ENCODE results near the gene GABRE. TPM values are rescaled to one million over a fixed set of nuclear protein-coding genes. Genes with fewer than 3 reads are reported as not detected.
"Not testable (repeated sequence)": the region's sequence is repeated elsewhere in the genome, so short reads cannot be mapped to it uniquely, and the experiment has no call there.

The GABRE gene
- total RNA-seq, 1 donor from 2014 or later, result not detected

DNA sequence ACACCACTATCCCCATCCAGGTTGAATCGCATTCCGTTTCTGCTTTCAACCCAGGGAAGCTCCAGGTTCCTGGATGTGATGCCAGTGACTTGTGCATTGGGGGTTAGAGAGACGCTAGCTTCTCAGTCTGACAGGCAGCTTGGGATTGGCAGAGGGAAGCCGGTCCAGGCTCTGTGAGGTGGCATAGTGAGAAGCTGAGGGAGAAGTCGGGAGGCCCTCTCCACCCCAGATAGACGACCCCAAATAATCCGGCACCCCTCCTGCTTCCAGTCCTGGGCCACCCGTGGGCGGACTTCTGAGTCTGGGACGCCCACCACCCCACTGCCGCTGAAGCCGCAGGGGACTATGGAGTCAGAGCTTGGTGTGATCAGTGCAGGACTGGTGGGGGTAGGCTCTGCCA, 54.4 kb downstream of the GABRE start:
- no peaks in the 10 kb centered on the region for H3K4me1 Mint-ChIP-seq (ENCODE audit: low read depth, unreplicated experiment)
- TF ChIP-seq, protein P1, sequence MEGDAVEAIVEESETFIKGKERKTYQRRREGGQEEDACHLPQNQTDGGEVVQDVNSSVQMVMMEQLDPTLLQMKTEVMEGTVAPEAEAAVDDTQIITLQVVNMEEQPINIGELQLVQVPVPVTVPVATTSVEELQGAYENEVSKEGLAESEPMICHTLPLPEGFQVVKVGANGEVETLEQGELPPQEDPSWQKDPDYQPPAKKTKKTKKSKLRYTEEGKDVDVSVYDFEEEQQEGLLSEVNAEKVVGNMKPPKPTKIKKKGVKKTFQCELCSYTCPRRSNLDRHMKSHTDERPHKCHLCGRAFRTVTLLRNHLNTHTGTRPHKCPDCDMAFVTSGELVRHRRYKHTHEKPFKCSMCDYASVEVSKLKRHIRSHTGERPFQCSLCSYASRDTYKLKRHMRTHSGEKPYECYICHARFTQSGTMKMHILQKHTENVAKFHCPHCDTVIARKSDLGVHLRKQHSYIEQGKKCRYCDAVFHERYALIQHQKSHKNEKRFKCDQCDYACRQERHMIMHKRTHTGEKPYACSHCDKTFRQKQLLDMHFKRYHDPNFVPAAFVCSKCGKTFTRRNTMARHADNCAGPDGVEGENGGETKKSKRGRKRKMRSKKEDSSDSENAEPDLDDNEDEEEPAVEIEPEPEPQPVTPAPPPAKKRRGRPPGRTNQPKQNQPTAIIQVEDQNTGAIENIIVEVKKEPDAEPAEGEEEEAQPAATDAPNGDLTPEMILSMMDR (IDR thresholded peaks at IDR 0.05; ENCODE audit: partially characterized antibody, unreplicated experiment), result no peak
- H3K9me3 Mint-ChIP-seq (ENCODE audit: unreplicated experiment), result no peaks in the 10 kb centered on the region
- no peak overlapping the region for H3K4me3 Mint-ChIP-seq (ENCODE audit: unreplicated experiment)
- no peak for DNase-seq
- H3K27me3 Mint-ChIP-seq (ENCODE audit: unreplicated experiment), result no peaks in the 10 kb centered on the region
- no peaks in the 10 kb centered on the region for H3K36me3 Mint-ChIP-seq (ENCODE audit: unreplicated experiment)
- no peak overlapping the region for H3K27ac Mint-ChIP-seq (ENCODE audit: unreplicated experiment)

DNA sequence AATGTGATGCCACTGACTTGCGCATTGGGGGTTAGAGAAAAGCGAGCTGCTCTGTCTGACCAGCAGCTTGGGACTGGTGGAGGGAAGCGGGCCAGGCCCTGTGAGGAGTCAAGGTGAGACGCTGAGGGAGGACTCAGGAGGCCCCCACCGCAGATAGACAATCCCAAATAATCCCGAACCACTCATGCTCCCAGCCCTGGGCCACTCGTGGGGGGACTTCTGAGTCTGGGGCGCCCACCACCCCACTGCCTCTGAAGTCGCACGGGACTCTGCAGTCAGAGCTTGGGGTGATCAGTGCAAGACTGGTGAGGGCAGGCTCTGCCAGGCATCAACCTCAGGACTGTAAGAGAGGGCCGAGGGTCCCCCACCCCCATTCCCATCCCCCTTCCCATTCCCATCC, 54.9 kb downstream of the GABRE start:
- TF ChIP-seq, protein P1 (IDR thresholded peaks at IDR 0.05; ENCODE audit: partially characterized antibody, unreplicated experiment), result no peak
- Mint-ChIP-seq H3K27ac (ENCODE audit: unreplicated experiment) (no peak overlapping the region), H3K27me3 (ENCODE audit: unreplicated experiment) (no peaks in the 10 kb centered on the region), H3K4me1 (ENCODE audit: low read depth, unreplicated experiment) (no peaks in the 10 kb centered on the region), H3K36me3 (ENCODE audit: unreplicated experiment) (no peaks in the 10 kb centered on the region), H3K9me3 (ENCODE audit: unreplicated experiment) (no peaks in the 10 kb centered on the region), H3K4me3 (ENCODE audit: unreplicated experiment) (no peak overlapping the region)
- no peak for DNase-seq

DNA sequence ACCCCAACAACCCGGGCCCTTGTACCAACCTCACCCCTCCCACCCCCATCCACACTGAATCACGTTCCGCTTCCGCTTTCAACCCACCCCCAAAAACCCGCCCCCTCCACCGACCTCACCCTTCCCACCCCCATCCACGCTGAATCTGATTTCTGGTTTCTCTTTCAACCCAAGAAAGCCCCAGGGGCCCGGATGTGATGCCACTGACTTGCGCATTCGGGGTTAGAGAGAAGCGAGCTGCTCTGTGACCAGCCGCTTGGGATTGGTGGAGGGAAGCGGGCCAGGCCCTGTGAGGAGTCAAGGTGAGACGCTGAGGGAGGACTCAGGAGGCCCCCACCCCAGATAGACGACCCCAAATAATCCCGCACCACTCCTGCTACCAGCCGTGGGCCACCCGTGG, 55.7 kb downstream of the GABRE start:
- not testable (repeated sequence) for DNase-seq; H3K9me3 Mint-ChIP-seq (ENCODE audit: unreplicated experiment); H3K27ac Mint-ChIP-seq (ENCODE audit: unreplicated experiment); H3K4me3 Mint-ChIP-seq (ENCODE audit: unreplicated experiment); H3K4me1 Mint-ChIP-seq (ENCODE audit: low read depth, unreplicated experiment); H3K27me3 Mint-ChIP-seq (ENCODE audit: unreplicated experiment); H3K36me3 Mint-ChIP-seq (ENCODE audit: unreplicated experiment)

DNA sequence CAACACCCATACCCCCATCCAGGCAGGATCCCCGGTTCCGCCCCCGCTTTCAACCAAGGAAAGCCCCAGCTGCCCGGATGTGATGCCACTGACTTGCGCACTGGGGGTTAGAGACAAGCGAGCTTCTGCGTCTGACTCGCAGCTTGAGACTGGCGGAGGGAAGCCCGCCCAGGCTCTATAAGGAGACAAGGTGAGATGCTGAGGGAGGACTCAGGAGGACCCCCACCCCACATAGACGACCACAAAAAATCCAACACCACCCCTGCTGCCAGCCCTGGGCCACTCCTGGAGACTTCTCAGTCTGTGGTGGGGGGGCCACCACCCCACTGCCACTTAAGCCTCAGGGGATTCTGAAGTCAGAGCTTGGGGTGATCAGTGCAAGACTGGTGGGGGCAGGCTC, 61.7 kb downstream of the GABRE start, which contains the start of gene MAGEA4:
TSS of gene MAGEA4 (plus strand) at position 110 of the 400 bp plus-strand sequence. CDS start 10,776 bp downstream, outside the sequence.
- Mint-ChIP-seq H3K27ac (ENCODE audit: unreplicated experiment) (no peak within 1 kb of the TSS), H3K27me3 (ENCODE audit: unreplicated experiment) (no peaks in the 10 kb centered on the region), H3K4me3 (ENCODE audit: unreplicated experiment) (no peak within 1 kb of the TSS), H3K9me3 (ENCODE audit: unreplicated experiment) (no peaks in the 10 kb centered on the region), H3K36me3 (ENCODE audit: unreplicated experiment) (no peaks in the 10 kb centered on the region), H3K4me1 (ENCODE audit: low read depth, unreplicated experiment) (no peaks in the 10 kb centered on the region)
- no peak for DNase-seq
- TF ChIP-seq, protein P1 (IDR thresholded peaks at IDR 0.05; ENCODE audit: partially characterized antibody, unreplicated experiment), result no peak

GRCh38 chrX:151912221-151912620, 62.3 kb downstream of the GABRE start:
- Mint-ChIP-seq H3K36me3 (ENCODE audit: unreplicated experiment) (no peaks in the 10 kb centered on the region), H3K27ac (ENCODE audit: unreplicated experiment) (no peak overlapping the region), H3K4me1 (ENCODE audit: low read depth, unreplicated experiment) (no peaks in the 10 kb centered on the region), H3K27me3 (ENCODE audit: unreplicated experiment) (no peaks in the 10 kb centered on the region), H3K4me3 (ENCODE audit: unreplicated experiment) (no peak overlapping the region), H3K9me3 (ENCODE audit: unreplicated experiment) (no peaks in the 10 kb centered on the region)
- DNase-seq, result no peak
- TF ChIP-seq, protein P1 (IDR thresholded peaks at IDR 0.05; ENCODE audit: partially characterized antibody, unreplicated experiment), result no peak

DNA sequence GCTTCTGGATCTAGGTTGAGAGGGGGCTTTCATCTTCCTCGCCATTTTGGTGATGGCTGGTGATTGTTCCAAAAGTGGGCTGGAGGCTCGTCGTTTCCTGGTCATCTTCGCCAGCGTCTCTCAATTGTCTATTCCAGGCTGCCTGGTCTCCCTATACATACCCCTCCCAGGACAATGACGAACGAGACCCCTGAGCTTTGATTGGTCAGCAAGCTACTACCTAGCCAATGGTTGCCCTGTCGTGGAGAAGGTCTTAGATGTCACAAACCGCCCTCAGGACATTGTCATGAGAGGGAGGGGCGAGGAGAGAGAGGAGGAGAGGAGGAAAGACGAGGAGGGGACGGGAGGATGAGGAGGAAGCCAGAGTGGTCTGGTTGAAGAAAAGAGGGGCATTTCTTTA, 69.5 kb downstream of the GABRE start:
- Mint-ChIP-seq H3K4me1 (ENCODE audit: low read depth, unreplicated experiment) (no peaks in the 10 kb centered on the region), H3K4me3 (ENCODE audit: unreplicated experiment) (no peak overlapping the region), H3K9me3 (ENCODE audit: unreplicated experiment) (no peaks in the 10 kb centered on the region), H3K27me3 (ENCODE audit: unreplicated experiment) (no peaks in the 10 kb centered on the region), H3K27ac (ENCODE audit: unreplicated experiment) (no peak overlapping the region), H3K36me3 (ENCODE audit: unreplicated experiment) (no peaks in the 10 kb centered on the region)
- DNase-seq, result no peak
- TF ChIP-seq, protein P1 (IDR thresholded peaks at IDR 0.05; ENCODE audit: partially characterized antibody, unreplicated experiment), result no peak
